ENCODE results near the gene NHLRC2.

GRCh38 chr10:113921561-113922370, 67.3 kb downstream of the NHLRC2 start:
- TF ChIP-seq ZNF354B (CRISPR knock-in tag; IDR thresholded peaks at IDR 0.05) (no peak), NAIF1 (CRISPR knock-in tag; IDR thresholded peaks at IDR 0.05; ENCODE audit: borderline replicate concordance) (no peak), HNRNPLL (IDR thresholded peaks at IDR 0.05; ENCODE audit: low read depth, low read length, poor library complexity, severe bottlenecking) (no peak), NFRKB (IDR thresholded peaks at IDR 0.05) (no peak), NFIC (IDR thresholded peaks at IDR 0.05; ENCODE audit: low read length) (no peak)
